ENCODE results near the gene LDLRAD4.

GRCh38 chr18:13315000-13315399, 96.4 kb downstream of the LDLRAD4 start:
- TF ChIP-seq TAF1 (IDR thresholded peaks at IDR 0.05; ENCODE audit: low read depth, low read length) = no peak
- TF ChIP-seq POLR2A (IDR thresholded peaks at IDR 0.05; ENCODE audit: low read depth, low read length) = no peak
- TF ChIP-seq POLR2AphosphoS5 (IDR thresholded peaks at IDR 0.05; ENCODE audit: low read depth, low read length) = no peak
- TF ChIP-seq POU2F2 (IDR thresholded peaks at IDR 0.05; ENCODE audit: low read depth, low read length) = no peak
- TF ChIP-seq PAX5 (IDR thresholded peaks at IDR 0.05; ENCODE audit: insufficient read depth, low read length, severe bottlenecking) = no peak
- no peak for TF ChIP-seq SPI1 (IDR thresholded peaks at IDR 0.05; ENCODE audit: low read depth, low read length)

Measured in GM12891 (cell line).